Dendritic cell treated with granulocyte-macrophage colony-stimulating factor and Interleukin-4, amounts not matched to agents 40 ng/mL and 50 ng/mL, for 4 days (primary cell): ENCODE results near the gene DVL2.

Experiments used
- H3K27ac Mint-ChIP-seq: one replicate; pipeline ENCODE4 v1.8.0; 2022; ENCODE audit warnings: mild to moderate bottlenecking, mixed read lengths
- H3K27me3 Mint-ChIP-seq: one replicate; pipeline ENCODE4 v1.8.0; 2022; ENCODE audit warnings: mild to moderate bottlenecking, mixed read lengths
- H3K36me3 Mint-ChIP-seq: one replicate; pipeline ENCODE4 v1.8.0; 2022; ENCODE audit warnings: low read depth, mixed read lengths
- H3K4me1 Mint-ChIP-seq: one replicate; pipeline ENCODE4 v1.8.0; 2022; ENCODE audit warnings: low read depth, mixed read lengths
- H3K4me3 Mint-ChIP-seq: one replicate; pipeline ENCODE4 v1.8.0; 2022; ENCODE audit warnings: mild to moderate bottlenecking, moderate library complexity, mixed read lengths
- H3K9me3 Mint-ChIP-seq: one replicate; pipeline ENCODE4 v1.8.0; 2022; ENCODE audit warnings: mixed read lengths
- intact Hi-C: fragments of 100-400 bp; cut with micrococcal nuclease; formaldehyde crosslinking; loops from one replicate; pipeline ENCODE4 v1.15.0; 2022

The DVL2 gene

DNA sequence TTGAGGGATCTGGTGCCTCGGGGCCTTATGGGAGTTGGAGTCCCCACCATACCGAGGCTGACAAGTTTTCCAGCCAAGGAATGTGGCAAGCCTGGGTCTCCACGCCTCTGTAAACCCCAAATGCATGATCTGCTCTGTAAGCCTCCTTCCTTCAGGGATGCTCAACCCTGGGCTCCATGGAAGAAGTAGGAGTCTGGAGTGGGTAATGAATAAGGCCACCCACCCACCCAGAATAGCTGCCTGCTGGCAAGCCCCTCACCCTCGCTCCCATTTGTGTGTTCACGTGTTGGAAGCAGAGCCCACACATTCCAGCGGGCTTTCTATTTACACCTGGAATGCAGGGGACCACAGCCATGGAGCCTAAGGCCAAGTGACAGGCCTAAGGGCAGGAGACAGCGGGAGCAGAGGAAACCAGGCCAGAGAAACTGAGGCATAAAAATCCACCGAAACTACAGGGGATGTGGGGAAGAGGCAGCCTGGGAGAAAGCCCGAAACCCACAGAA lies 19.1 kb downstream of the DVL2 start:
- Mint-ChIP-seq H3K27me3 (no peaks in the 10 kb centered on the region), H3K4me1 (peaks cover 73% of the 10 kb centered on the region), H3K27ac (peak overlapping the region; percentile 87), H3K4me3 (peak overlapping the region; percentile 94), H3K36me3 (peaks cover 16% of the 10 kb centered on the region), H3K9me3 (no peaks in the 10 kb centered on the region)
- intact Hi-C loops: loop anchor here (1.0 to 5.0 kb wide), 2 partner anchors 10 to 37 kb away; partner anchors contain the start of genes CTDNEP1 and ELP5

DNA sequence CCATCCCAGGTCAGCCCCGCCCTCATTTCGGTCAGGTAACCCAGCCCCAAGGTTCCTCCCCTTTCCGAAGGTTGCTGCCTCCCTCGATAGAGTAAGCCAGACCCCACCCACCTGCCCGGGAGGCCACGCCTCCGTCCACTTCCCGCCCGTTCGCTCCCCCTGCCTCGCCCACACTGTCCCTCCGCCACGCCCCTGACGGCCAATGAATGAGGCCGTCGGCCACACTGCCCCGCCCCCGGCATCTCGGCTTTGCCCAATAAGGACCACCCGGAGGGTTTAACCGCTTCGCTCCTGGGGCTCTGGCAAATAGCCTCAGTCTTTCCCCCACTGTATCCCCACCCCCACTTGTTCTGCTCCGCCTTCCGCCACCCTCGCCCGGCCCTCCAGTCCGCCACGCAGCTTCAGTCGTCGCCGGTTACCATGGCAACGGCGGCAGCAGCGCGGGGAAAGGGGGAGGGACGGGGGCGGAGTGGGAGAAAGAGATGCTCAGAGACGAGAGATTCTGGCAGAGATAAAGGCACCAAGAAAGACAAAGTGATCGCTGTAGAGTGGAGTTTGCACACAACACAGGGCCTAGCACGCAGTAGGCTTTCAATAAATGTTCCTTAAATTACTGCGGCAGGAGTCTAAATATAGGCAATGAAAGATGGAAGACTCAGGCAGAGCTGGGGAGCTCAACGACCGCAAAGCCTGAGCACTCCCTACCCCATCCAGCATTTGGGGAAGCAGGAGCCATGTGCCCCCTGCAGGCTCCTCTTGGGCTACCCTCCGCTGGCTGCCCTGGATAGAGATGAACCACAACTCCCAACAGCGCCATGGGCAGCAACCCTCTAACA lies 19.8 kb downstream of the DVL2 start:
- Mint-ChIP-seq H3K27ac (peak overlapping the region; percentile 87), H3K4me1 (peaks cover 71% of the 10 kb centered on the region)
- intact Hi-C loops: loop anchor here (1.0 to 5.0 kb wide), 2 partner anchors 9 to 38 kb away; partner anchors contain the start of genes CTDNEP1 and ELP5

DNA sequence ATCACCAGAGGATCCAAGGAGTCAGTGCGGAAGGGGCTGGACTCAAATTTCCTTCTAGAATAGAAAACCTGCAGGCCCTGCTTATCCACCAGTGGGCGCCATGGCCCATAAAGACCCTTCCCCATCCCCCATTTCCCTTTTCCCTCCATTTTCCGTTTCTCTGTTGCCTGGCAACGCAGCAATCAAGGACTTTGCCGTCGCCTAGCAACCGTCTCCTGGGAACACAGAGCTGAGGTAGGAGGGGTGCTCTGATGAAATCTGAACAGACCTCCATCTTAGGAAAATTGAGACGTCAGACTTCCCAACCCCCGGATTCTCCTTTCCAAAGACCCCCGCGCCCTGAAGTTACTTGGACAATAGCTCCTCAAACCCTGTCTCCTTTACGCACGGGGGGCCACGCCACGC lies 20.4 kb downstream of the DVL2 start:
- H3K27me3 Mint-ChIP-seq: no peaks in the 10 kb centered on the region
- peak overlapping the region; percentile 87 for H3K27ac Mint-ChIP-seq
- H3K4me1 Mint-ChIP-seq: peaks cover 65% of the 10 kb centered on the region
- intact Hi-C loops: no loop called here
- peaks cover 12% of the 10 kb centered on the region for H3K36me3 Mint-ChIP-seq
- H3K9me3 Mint-ChIP-seq: no peaks in the 10 kb centered on the region
- H3K4me3 Mint-ChIP-seq: peak overlapping the region; percentile 94

More for the DNA sequence above, 19.8 kb downstream of the DVL2 start:
- Mint-ChIP-seq H3K9me3 (no peaks in the 10 kb centered on the region), H3K27me3 (no peaks in the 10 kb centered on the region), H3K36me3 (peaks cover 13% of the 10 kb centered on the region), H3K4me3 (peak overlapping the region; percentile 94)

DNA sequence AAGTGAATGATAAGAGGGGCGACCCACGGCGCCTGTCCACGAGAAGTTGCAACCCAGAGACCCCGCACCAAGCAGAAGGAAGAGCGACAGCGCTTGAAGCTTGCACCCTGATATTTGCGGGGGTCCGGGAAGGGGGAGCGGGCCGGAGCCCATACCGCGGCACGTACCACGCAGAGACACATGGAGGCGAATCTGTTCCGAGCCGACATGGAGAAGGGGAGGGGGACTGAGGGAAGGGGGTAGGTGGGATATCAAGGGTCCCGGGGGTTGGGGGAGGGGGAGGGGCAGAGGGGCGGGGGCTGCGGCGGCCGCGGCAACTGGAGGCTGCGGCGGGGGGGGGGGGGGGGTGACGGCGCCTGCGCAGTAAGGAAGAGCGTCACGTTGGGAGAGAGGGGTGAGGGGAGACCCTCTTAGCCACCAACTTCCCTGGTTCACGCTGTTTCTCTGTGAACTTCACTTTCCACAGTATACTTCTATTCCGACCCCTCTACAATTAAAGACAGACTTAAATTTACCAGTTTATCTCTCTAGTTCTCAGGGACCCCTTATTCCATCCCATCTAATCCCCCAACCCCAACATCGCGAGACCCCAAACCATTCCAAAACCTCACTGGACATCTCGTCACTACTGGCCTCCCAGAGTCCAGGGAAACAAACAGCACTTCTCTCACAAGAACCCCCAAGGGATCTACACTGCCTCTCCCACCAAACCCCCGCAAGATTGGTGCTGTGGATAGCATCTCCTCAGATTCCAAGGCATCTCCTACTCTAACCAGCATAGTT lies 22.6 kb downstream of the DVL2 start:
- peaks cover 29% of the 10 kb centered on the region for H3K36me3 Mint-ChIP-seq
- H3K9me3 Mint-ChIP-seq: no peaks in the 10 kb centered on the region
- intact Hi-C loops: no loop called here
- H3K27ac Mint-ChIP-seq: no peak overlapping the region
- no peak overlapping the region for H3K4me3 Mint-ChIP-seq
- H3K4me1 Mint-ChIP-seq: peaks cover 60% of the 10 kb centered on the region
- H3K27me3 Mint-ChIP-seq: no peaks in the 10 kb centered on the region

DNA sequence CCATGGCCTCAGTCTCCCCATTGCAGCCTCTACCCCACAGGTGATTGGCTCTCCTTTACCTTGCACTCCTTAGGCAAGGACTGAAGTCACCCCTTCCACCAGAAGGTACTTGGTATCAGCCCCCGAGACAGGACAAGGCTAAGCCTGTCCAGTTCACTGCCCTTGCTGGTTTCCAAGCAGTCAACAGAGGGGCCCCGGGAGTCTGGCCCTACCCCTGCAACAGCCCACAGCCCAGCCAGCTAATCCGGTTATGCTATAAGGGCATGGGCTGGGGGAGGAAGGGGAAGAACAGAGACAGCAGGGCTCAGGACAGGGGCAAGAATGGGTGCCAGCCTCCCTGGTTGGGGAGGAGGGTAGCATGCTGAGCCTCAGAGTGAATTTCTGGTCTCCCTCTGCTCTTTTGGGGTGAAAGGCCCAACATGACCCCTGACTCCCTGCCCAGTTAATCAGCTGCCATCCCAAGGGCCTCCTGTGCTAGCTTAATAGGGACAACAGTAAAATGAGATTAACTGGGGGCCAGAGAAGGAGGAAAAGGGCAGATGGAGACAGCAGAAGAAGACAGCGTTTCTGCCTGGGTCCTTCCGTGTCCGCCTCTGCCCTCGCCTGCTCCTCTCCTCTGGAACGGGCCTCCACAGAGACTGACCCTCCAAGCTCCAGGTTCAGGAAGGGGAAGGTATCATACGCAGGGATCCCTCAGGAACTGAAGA lies 25.4 kb downstream of the DVL2 start:
- H3K27ac Mint-ChIP-seq: peak overlapping the region; percentile 2
- H3K4me1 Mint-ChIP-seq: peaks cover 60% of the 10 kb centered on the region
- H3K36me3 Mint-ChIP-seq: peaks cover 33% of the 10 kb centered on the region
- H3K27me3 Mint-ChIP-seq: no peaks in the 10 kb centered on the region
- intact Hi-C loops: no loop called here
- H3K9me3 Mint-ChIP-seq: no peaks in the 10 kb centered on the region
- no peak overlapping the region for H3K4me3 Mint-ChIP-seq

DNA sequence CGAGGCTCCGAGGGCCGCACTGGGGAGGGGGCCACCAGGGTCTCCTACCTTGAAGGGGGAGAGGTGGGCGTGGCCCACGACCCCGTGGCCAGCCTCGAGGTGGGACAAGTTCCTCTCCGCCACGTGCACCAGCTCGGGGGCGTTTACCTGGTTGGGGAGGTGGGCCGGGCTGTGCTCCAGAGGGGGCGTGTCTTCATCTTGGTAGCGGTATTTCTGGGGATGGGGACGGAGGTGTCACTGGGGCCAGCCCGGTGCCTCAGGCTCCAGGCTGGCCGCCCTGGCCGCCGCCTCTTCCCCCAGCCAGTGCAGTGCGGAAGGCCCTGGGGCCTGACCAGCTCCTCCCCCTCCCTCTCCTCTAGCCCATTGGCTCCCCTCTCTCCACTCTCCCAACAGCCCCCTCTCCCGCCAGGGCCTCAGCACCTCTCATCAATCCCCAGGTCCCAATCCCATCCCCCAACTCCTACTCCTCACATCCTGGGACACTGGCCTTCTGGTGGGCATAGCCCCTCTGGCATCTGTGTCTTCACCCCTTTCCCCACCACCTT lies 26.2 kb downstream of the DVL2 start:
- Mint-ChIP-seq H3K27ac (peak overlapping the region; percentile 2), H3K4me1 (peaks cover 52% of the 10 kb centered on the region), H3K36me3 (peaks cover 36% of the 10 kb centered on the region), H3K4me3 (no peak overlapping the region), H3K27me3 (no peaks in the 10 kb centered on the region), H3K9me3 (no peaks in the 10 kb centered on the region)
- intact Hi-C loops: no loop called here

DNA sequence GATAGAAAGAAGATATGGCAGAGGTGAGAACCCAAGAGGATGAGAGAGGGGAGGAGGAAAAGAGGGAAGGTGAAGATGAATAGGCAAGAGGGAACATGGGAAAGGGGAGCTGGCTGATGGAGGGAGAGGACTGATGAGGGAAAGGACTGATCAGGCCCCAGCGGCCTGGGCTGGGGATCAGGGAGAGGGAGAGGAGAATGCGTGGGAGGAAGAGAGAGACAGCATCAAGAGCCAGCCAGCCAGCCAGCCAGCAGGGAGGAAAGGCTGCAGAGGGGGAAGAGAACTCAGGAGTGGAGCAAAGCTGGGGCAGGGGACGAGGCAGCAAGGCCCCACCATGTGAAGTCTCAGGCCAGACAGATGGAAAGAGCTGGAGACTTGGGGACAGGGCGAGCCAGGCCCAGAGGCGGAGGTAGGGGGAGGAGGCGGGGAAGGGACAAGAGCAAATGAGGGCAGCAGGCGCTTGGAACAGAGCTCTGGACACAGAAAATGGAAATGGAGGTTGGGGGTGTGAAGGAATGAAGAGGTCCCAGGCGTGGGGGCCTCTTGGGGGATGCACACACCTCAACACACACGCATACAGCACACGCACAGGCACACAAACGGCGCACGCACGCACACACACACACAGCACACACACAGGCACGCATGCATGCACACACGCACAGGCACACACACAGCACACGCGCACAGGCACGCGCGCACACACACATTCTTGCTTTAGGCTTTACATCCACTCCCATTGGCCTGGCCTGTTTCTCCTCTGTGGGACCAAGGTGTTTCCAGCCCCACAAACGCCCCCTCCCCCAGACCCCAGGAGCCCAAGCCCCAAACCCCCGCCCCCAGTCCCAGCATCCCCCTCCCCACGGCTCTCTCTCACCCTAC lies 27.0 kb downstream of the DVL2 start:
- no peak overlapping the region for H3K27ac Mint-ChIP-seq
- intact Hi-C loops: no loop called here
- H3K9me3 Mint-ChIP-seq: no peaks in the 10 kb centered on the region
- H3K4me1 Mint-ChIP-seq: peaks cover 51% of the 10 kb centered on the region
- no peak overlapping the region for H3K4me3 Mint-ChIP-seq
- no peaks in the 10 kb centered on the region for H3K27me3 Mint-ChIP-seq
- peaks cover 43% of the 10 kb centered on the region for H3K36me3 Mint-ChIP-seq

DNA sequence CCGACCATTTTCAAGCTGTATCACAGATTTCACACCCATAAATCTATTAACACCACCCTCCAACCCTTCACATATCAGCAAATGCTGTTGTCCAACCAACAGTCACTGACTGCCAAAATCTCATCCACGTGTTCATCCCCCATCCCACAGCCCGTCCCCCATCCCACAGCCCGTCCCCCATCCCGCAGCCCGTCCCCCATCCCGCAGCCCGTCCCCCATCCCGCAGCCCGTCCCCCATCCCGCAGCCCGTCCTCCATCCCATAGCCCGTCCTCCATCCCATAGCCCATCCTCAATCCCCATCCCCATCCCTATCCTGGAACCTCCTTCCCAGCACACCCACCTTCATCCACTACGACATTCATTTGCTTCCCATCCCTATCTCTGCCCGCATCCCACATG lies 28.8 kb downstream of the DVL2 start:
- H3K36me3 Mint-ChIP-seq: peaks cover 61% of the 10 kb centered on the region
- peak overlapping the region; percentile 72 for H3K4me3 Mint-ChIP-seq
- no peaks in the 10 kb centered on the region for H3K9me3 Mint-ChIP-seq
- peak overlapping the region; percentile 75 for H3K27ac Mint-ChIP-seq
- intact Hi-C loops: loop anchor here (1.0 kb wide), 2 partner anchors 10 to 47 kb away; partner anchors contain the start of gene ELP5
- peaks cover 45% of the 10 kb centered on the region for H3K4me1 Mint-ChIP-seq
- H3K27me3 Mint-ChIP-seq: no peaks in the 10 kb centered on the region

DNA sequence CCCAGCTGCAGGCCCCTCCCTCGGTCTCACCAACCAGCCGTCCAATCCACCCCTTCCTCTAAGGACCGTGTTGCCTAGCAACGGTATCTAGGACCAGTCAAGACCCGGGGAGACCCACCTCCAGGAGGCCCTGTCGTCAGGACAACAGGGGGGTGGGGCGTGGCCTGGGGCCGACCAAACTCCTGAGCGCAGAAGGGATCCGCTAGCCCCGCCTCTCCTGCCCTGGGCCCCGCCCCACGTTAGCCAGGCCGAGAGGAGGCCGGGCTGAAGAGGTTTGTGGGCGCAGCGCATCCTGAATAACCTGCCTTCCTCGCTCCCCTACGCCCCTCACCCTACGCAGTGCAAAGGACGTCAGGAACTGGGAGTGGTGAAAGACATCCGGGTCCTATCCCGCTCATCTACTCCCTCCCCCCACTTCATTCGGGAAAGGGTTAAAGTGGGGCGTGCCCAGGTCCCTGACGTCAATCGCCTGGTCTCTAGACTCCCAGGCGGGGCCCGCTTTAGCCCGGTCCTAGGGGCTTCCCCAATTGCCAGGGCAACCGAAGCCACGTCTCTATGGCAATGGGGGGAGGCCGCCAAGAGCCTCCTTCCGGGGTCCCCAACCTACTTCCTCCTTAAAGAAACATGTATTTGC lies 29.4 kb downstream of the DVL2 start:
- H3K36me3 Mint-ChIP-seq: peaks cover 59% of the 10 kb centered on the region
- intact Hi-C loops: loop anchor here (1.0 kb wide), 2 partner anchors 10 to 47 kb away; partner anchors contain the start of gene ELP5

DNA sequence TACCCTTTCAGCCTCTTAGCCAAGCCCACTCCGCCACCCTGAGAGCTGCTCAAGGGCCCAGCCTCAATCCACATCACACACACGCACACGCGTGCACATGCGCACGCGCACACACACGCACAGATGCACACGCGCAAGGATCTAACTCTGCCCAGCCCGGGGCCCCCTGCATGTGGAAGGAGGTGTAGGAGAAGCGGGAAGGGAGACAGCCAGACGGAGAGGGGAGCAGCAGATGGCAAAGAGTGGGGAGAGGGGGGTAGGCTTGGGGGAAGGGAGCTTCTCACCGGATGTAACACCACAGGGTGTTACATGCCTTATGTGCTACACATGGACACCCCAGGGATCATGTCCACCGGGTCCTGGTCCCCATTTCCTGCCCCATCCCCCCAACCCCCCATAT lies 30.0 kb downstream of the DVL2 start:
- Mint-ChIP-seq H3K27me3 (no peaks in the 10 kb centered on the region), H3K27ac (peak overlapping the region; percentile 75), H3K9me3 (no peaks in the 10 kb centered on the region), H3K4me1 (peaks cover 41% of the 10 kb centered on the region), H3K4me3 (peak overlapping the region; percentile 72), H3K36me3 (peaks cover 59% of the 10 kb centered on the region)
- intact Hi-C loops: no loop called here

More for the DNA sequence above, 29.4 kb downstream of the DVL2 start:
- peak overlapping the region; percentile 72 for H3K4me3 Mint-ChIP-seq
- peak overlapping the region; percentile 75 for H3K27ac Mint-ChIP-seq
- H3K4me1 Mint-ChIP-seq: peaks cover 41% of the 10 kb centered on the region
- H3K9me3 Mint-ChIP-seq: no peaks in the 10 kb centered on the region
- no peaks in the 10 kb centered on the region for H3K27me3 Mint-ChIP-seq

DNA sequence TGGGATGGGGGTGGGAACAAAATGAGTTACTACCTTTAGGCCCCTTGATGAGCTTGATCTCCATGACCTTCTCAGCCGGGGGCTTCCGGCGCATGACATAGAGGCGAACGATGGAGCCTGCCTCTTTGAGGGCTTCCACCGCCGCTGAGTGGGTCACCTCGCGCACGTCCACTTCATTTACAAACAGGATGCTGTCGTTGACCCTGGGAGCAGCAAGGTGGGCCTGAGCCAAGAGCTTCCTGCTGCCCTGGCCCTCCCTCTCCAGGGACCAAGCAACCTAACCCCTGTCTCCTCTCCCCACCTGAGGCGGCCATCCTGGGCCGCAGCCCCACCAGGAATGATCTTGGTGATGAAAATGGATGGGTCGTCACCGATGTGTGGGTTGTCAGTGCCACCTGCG lies 30.9 kb downstream of the DVL2 start:
- H3K4me3 Mint-ChIP-seq: no peak overlapping the region
- no peak overlapping the region for H3K27ac Mint-ChIP-seq
- peaks cover 60% of the 10 kb centered on the region for H3K36me3 Mint-ChIP-seq
- intact Hi-C loops: no loop called here
- no peaks in the 10 kb centered on the region for H3K9me3 Mint-ChIP-seq
- H3K27me3 Mint-ChIP-seq: no peaks in the 10 kb centered on the region
- peaks cover 37% of the 10 kb centered on the region for H3K4me1 Mint-ChIP-seq

DNA sequence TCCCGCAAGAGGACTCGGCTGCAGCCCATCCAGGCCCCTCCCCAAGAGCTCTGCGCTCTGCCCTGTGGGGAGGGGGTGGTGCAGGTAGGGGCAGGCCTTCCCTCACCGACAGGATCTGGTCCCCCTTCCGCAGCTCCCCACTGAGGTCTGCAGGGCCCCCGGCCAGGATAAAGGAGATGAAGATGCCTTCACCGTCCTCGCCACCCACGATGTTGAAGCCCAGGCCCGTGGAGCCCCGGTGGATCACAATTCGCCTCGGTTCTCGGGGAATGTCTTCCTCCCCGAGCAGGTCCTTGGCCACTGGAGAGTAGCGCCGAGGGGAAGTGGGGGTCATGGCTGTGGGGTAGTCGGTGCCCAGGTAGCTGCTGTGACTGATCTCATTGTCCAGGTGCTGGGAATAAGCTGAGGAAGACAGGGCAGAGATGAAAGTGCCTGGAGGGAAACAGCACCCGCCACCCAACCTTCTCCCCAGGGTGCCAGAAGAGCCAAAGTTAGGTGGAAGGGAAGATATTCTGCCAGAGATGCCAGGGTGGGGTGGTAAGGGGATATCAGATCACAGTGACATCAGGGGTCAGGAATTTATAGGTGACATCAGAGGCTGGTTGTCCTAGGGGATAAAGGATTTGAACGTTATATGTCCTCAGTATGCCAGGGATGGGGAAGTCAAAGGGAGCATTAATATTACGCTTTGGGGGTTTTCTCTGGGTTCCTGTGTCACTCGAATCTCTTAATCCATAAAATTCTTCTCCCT lies 37.5 kb downstream of the DVL2 start:
- intact Hi-C loops: no loop called here
- H3K4me3 Mint-ChIP-seq: no peak overlapping the region
- H3K27me3 Mint-ChIP-seq: no peaks in the 10 kb centered on the region
- no peaks in the 10 kb centered on the region for H3K9me3 Mint-ChIP-seq
- peaks cover 86% of the 10 kb centered on the region for H3K36me3 Mint-ChIP-seq
- H3K27ac Mint-ChIP-seq: no peak overlapping the region
- no peaks in the 10 kb centered on the region for H3K4me1 Mint-ChIP-seq
